Left renal pelvis (tissue), 4 donors: ENCODE measurements around the gene PRKCQ. TPM values are rescaled to one million over a fixed set of nuclear protein-coding genes. Genes with fewer than 3 reads are reported as not detected.
"Not testable (repeated sequence)": the region's sequence is repeated elsewhere in the genome, so short reads cannot be mapped to it uniquely, and the experiment has no call there.

Experiments
- DNase-seq, 4 donors: peaks; one replicate each; pipeline ENCODE4 v3.0.0-alpha.2; 2013; ENCODE audit warnings: low read depth in 4 of 4, low spot score in 3 of 4
- polyA plus RNA-seq, 4 donors: library from polyadenylated mRNA; unstranded; fragments of 120-200 nt; gene quantifications; one replicate each; pipeline ENCODE4 v1.2.1, GENCODE V29; 2013; ENCODE audit not compliant: insufficient read length in 4 of 4

PRKCQ gene
- polyA plus RNA-seq, 4 donors: 1.6 to 16.4 (median 14.2) TPM

GRCh38 chr10:6497620-6498019, 82.5 kb downstream of the PRKCQ start:
- no peak for DNase-seq

GRCh38 chr10:6494936-6495592, 85.0 kb downstream of the PRKCQ start:
- DNase-seq: no peak

- DNase-seq: no peak
These were observed 85.6 kb downstream of the PRKCQ start for GRCh38 chr10:6494442-6494819.

- DNase-seq: no peak
These were observed 86.3 kb downstream of the PRKCQ start for GRCh38 chr10:6493521-6494441.

GRCh38 chr10:6492896-6493295, 87.2 kb downstream of the PRKCQ start:
- no peak for DNase-seq

GRCh38 chr10:6491841-6492609, 88.1 kb downstream of the PRKCQ start:
- DNase-seq: no peak

GRCh38 chr10:6490614-6491013, 89.5 kb downstream of the PRKCQ start:
- no peak for DNase-seq

- DNase-seq: no peak
These were observed 92.2 kb downstream of the PRKCQ start for GRCh38 chr10:6487920-6488319.

GRCh38 chr10:6486309-6486708, 93.8 kb downstream of the PRKCQ start:
- DNase-seq: no peak

- DNase-seq: no peak
These were observed 97.2 kb downstream of the PRKCQ start for GRCh38 chr10:6482737-6483357.

- DNase-seq: no peak
These were observed 101.4 kb downstream of the PRKCQ start for GRCh38 chr10:6478722-6479121.

- no peak for DNase-seq
These were observed 103.1 kb downstream of the PRKCQ start for GRCh38 chr10:6476989-6477388.

- no peak for DNase-seq
These were observed 105.2 kb downstream of the PRKCQ start for GRCh38 chr10:6474871-6475270.

GRCh38 chr10:6473901-6474370, 106.1 kb downstream of the PRKCQ start:
- DNase-seq: no peak

GRCh38 chr10:6473430-6473829, 106.6 kb downstream of the PRKCQ start:
- DNase-seq: no peak

- DNase-seq: not testable (repeated sequence)
These were observed 107.4 kb downstream of the PRKCQ start for GRCh38 chr10:6472710-6473005.

GRCh38 chr10:6470894-6471618, 109.0 kb downstream of the PRKCQ start:
- DNase-seq: no peak

GRCh38 chr10:6469661-6470060, 110.4 kb downstream of the PRKCQ start:
- DNase-seq: no peak

GRCh38 chr10:6465854-6466601, 114.0 kb downstream of the PRKCQ start:
- DNase-seq: no peak
